GM12872 (cell line): Measurements from ENCODE around the gene ELFN2.

Experiments used
- TF ChIP-seq, protein P1 (sequence below): IDR thresholded peaks from 3 replicates; pipeline ENCODE4 v1.5.1; 2011; ENCODE audit warnings: low read depth, mild to moderate bottlenecking, low read length, moderate library complexity; ENCODE audit not compliant: insufficient read depth

Gene ELFN2

DNA sequence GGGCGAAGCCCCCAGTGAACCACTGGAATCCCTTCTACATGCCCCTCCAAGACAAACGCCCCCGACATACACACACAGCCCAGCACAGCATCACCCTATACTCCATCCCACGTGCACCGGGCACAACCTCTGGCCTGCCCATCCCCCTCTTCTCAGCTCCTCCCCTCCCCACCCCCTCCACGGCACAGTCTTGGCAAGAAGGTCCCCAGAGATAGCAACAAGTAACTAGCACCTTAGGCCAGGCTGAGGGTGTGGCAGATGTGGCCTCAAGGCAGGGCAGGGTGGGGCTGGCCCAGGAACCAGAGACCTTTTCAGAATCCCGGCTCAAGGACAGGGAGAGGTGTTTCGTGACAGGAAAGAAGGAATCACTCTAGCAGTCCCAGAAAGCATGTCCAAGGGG, 90.7 kb downstream of the ELFN2 start:
- TF ChIP-seq, protein P1, sequence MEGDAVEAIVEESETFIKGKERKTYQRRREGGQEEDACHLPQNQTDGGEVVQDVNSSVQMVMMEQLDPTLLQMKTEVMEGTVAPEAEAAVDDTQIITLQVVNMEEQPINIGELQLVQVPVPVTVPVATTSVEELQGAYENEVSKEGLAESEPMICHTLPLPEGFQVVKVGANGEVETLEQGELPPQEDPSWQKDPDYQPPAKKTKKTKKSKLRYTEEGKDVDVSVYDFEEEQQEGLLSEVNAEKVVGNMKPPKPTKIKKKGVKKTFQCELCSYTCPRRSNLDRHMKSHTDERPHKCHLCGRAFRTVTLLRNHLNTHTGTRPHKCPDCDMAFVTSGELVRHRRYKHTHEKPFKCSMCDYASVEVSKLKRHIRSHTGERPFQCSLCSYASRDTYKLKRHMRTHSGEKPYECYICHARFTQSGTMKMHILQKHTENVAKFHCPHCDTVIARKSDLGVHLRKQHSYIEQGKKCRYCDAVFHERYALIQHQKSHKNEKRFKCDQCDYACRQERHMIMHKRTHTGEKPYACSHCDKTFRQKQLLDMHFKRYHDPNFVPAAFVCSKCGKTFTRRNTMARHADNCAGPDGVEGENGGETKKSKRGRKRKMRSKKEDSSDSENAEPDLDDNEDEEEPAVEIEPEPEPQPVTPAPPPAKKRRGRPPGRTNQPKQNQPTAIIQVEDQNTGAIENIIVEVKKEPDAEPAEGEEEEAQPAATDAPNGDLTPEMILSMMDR, result no peak

DNA sequence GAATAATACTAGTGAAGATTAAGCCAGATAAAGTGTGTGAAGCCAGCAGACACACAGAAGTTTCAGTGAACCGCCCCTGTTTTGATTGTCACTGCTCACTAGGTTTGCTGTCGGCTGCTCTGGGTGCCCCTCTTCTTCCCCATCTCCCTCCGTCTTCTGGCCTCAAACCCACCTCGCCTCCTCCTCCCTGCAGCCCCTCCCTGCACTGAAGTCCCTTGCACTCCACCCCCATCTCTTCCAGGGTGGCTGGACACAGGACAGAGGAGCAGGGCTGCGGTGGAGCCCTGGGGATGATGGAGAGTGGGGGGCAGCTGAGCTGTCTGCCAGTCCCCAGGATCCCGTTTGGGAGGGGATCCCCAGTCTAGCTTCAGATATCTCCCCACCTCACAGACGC, 91.5 kb downstream of the ELFN2 start:
- TF ChIP-seq, protein P1, result no peak

DNA sequence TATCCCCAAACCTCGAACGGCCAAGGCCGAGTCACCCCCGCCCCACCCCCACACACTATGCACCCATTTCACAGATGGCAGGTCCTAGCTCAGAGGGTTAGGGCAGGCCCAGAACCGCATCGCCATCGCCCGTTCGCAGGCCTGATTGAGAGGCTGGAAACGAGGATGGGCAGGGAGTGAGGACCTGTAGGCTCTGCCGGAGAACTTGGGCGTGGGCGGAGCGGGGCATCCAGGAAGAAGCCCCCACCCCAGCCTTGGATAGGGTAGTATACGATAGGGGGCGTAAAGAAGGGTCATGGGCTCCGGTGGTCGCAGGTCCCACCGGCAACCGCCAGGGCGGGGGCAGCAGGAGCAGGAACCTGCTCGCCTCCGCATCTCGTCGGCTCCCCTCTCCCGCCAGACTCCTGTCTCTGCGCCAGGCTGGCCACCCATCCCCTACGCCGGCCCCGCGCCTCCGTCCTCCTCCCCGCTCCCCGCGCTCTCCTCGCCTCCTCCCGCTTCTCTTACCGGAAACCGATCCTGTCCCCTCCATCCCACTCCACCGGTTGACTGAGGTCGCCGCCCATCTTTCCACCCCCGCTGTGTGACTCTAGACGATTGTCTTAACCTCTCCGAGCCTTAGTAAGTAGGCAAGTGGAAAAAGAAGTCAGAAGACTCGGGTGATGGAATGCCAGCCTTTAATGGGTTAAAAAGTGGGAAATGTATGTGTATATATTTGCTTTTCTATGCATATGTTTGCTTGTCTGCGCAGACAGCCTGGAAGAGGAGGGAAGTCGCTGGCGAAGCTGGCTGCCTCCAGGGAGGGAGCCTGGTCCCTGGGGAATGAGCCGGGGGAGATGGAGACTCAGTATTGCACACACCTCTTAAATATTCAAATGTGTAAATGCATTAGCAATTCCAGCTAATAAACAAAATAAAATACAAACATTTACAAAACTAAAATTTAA, 92.1 kb downstream of the ELFN2 start:
- TF ChIP-seq, protein P1, result no peak

DNA sequence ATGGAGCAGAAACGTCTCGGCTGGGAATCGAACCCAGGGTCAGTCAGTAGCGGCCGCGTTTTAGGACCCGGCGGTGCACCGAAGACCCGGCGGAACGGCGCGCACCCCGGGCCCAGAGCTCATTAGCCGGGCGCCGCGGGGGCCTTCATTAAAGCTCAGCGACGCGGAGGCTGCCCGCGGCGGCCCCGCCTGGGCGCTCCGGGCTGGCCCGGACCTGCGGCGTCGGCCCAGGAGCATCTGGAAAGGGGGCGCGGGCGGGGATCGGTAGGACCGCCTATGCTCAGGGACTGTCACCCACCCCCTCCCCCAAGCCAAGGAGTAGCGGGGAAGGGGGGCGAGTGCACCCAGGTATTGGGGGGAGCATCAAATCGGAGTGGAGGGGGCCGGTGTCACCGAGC, 92.8 kb downstream of the ELFN2 start:
- TF ChIP-seq, protein P1, result no peak

DNA sequence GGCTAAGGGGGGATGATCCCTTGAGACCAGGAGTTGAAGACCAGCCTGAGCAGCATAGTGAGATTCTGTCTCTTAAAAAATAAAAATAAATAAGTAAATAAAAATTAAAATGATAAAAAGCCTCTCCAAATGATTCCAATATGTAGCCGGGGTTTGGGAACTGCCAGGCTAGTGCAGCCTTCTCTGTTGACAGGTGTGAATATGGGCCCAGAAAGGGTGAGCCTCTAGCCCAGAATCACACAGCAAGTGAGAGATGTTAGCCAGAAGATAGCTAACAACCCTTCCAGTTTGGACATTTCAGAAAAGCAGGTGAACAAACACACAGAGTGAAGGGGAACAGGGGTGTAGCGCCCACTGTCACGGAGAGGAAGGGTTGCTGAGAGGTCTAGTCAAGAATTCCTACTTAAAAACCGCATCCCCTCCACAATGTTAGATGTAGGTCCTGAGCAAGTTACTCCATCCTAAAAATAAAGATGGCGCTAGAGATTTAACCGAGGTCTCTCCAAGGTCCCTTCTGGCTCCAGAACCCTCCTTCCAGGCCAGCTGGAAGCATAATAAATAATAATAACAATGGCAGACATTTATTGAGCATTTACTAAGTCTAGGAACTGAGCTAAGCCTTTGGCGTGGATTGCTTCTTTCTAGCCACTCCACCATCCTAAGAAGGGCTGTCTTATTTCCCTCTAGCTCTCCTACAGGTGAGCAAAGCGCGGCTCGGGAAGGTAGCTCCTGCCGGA, 93.4 kb downstream of the ELFN2 start:
- TF ChIP-seq, protein P1, result no peak

DNA sequence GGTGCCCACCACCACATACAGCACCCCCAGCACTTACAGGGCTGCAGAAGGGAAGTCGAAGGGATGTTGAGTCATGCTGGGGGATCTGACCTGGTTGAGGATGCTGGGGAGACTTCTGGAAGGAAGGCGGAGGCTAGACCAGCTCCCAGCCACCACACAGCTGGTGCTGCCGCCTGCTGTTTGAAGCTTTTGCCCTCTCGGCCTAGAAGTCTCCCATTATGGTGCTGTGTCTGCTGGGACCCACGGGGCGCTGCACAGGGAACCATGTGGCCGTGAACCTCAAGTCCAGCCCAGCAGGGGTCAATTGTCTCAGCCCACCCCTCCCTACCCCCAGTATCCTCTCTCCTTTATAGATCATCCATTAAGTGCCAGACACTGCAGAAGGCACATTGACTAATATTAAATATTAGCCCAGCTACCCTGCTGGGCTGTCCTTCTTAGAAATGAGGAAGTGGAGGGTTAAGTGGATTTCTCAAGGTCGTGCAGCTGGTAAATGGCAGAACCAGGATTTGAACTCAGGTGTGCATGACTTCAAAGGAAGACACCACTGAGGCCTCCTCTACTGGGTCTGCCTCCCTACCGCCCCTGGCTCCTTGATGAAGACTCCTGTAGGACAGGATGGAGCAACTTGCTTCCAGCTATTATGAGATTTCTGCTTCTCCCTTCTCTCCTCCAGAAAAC, 95.3 kb downstream of the ELFN2 start:
- TF ChIP-seq, protein P1, result peak; percentile 50

DNA sequence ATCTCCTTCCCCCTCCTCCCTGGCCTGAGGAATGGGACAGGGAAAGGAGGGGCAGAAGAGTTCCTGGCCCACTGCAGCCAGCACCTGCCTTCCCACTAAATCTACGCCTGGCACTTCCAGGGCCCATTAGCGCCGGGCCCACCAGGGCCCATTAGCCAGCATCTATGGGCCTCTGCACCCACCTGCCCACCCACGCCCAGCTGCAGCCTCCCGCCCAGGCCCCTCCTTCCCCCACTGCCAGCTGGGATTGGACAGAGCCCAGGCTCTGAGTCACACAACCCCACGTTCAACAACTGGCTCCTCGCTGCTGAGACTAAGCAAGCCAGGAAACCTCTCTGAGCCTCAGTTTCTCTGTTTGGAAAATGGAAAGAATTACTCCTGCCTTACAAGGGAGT, 96.2 kb downstream of the ELFN2 start:
- TF ChIP-seq, protein P1, result no peak
